Stomach smooth muscle (tissue), 2 donors: ENCODE measurements around the gene APOL2.
"Not testable (repeated sequence)": the region's sequence is repeated elsewhere in the genome, so short reads cannot be mapped to it uniquely, and the experiment has no call there.

Source experiments
- H3K27ac ChIP-seq: one replicate; pipeline ENCODE4 v1.7.0; 2013; ENCODE audit warnings: mild to moderate bottlenecking, low read length, inconsistent platforms
- H3K27me3 ChIP-seq, 2 donors: one replicate each; pipeline ENCODE4 v1.7.0; 2013; ENCODE audit warnings: low read length in 2 of 2; ENCODE audit not compliant: insufficient read depth in 2 of 2, control insufficient read depth in 1 of 2
- H3K36me3 ChIP-seq, 2 donors: one replicate each; pipeline ENCODE4 v1.7.0; 2013; ENCODE audit warnings: low read length in 2 of 2; ENCODE audit not compliant: control insufficient read depth in 2 of 2, insufficient read depth in 2 of 2
- H3K4me1 ChIP-seq: one replicate; pipeline ENCODE4 v1.7.0; 2013; ENCODE audit warnings: low read length; ENCODE audit not compliant: control insufficient read depth, insufficient read depth
- H3K4me3 ChIP-seq, 2 donors: one replicate each; pipeline ENCODE4 v1.7.0; 2013; ENCODE audit warnings: low read length in 2 of 2
- H3K9ac ChIP-seq, 2 donors: one replicate each; pipeline ENCODE4 v1.7.0; 2013; ENCODE audit warnings: low read length in 2 of 2, mild to moderate bottlenecking in 1 of 2
- H3K9me3 ChIP-seq, 2 donors: one replicate each; pipeline ENCODE4 v1.7.0; 2013; ENCODE audit warnings: low read length in 2 of 2; ENCODE audit not compliant: control insufficient read depth in 2 of 2
- donor health status: healthy.
- donor health status: Pancreatic carcinoma.

Gene APOL2

DNA sequence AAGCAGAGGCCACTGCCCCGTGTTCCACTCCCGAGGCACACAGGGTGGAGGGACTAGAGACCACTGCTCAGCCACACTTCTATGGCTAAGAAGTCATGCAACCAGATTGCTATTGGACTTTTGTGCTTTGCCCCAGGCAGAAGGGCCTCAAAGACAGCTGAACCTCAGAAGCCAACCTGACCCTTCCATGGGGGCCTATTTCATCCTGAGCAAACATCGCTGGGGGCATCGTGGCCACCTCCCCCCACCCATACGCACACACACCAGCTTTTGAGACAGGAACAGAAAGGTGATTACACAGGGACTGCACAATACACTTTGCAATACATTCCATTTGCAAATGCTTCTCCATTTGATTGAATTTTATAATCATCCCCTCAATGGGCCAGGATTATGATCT lies 33.8 kb downstream of the APOL2 start:
- H3K4me3 ChIP-seq, H3K27me3 ChIP-seq, H3K36me3 ChIP-seq, H3K9me3 ChIP-seq, H3K4me1 ChIP-seq, H3K27ac ChIP-seq, H3K9ac ChIP-seq: not testable (repeated sequence)

DNA sequence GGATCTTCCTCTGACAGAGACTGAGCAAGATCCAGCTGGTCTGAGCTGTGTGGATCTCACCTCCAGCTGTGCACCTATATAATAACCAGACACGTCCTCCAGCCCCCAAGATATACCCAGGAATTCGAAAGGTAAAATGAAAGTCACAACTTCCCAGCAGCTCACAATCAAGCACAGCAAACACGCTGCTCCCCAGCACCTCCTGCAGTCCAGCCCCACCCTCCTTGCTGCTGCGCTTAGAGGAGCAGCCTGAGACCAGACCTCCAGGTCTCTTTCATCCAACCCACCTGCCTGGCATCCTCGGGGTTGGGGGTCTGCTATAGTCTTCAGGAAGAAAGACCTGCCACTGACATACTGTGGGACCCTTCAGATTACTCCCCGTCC lies 34.7 kb downstream of the APOL2 start:
- H3K36me3 ChIP-seq, result no peaks in the 10 kb centered on the region
- no peaks in the 10 kb centered on the region for H3K9me3 ChIP-seq
- H3K27me3 ChIP-seq, result no peaks in the 10 kb centered on the region
- no peak overlapping the region for H3K4me3 ChIP-seq
- no peak overlapping the region for H3K27ac ChIP-seq
- peaks cover 14% of the 10 kb centered on the region for H3K4me1 ChIP-seq
- H3K9ac ChIP-seq, result no peak overlapping the region

DNA sequence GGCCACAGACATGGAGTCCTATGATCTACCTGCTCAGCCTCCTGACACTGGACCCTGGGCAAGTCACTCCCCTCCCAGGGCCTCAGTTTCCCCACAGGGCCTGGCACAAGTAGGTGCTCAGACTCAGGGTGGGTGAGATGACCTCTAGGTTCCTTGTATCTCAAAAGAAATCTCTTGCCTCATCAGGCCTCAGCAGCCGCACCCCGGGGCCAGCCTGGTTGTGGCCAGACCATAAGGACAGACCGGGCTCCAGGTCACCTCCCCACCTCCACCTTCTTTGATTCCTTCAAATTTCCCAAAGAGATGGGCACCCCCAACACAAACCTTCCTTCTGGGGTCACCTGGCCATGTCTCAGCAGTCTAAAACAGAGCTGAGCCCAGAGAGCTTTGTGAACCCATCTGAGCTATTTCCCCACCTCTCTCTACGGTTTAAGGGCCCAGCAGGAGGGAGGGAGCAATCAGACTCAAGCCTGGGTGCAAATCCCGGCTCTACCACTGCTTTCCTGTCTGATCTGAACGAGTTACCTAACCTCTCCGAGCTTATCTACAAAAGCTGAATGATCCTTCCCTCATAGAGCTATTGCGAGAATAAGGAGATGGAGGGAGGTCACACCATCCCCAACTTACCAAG lies 35.2 kb downstream of the APOL2 start:
- Histone ChIP-seq H3K27ac (no peak overlapping the region), H3K9me3 (no peaks in the 10 kb centered on the region), H3K27me3 (no peaks in the 10 kb centered on the region), H3K36me3 (no peaks in the 10 kb centered on the region), H3K9ac (no peak overlapping the region), H3K4me1 (peaks cover 15% of the 10 kb centered on the region), H3K4me3 (no peak overlapping the region)

DNA sequence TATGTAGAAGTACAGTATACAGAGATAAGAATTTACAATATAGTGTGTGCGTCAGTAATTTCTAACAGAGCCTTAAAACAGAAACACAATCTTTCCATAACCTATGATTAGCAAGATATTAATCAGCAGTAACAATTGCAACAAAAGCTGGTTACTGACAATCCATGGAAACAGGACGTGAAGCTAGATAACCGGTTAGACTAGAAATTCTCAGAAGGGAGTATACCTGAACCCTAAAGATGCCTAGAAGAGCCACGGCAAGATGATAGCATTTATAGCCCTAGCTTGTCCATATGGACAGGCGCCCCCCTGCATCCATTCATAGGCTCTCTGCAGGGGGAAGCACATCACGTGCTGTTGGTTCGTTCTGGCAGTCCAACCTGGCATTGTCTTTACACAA lies 35.9 kb downstream of the APOL2 start:
- H3K36me3 ChIP-seq, H3K9ac ChIP-seq, H3K9me3 ChIP-seq, H3K4me3 ChIP-seq, H3K27ac ChIP-seq, H3K27me3 ChIP-seq: not testable (repeated sequence)
- peaks cover 17% of the 10 kb centered on the region for H3K4me1 ChIP-seq

DNA sequence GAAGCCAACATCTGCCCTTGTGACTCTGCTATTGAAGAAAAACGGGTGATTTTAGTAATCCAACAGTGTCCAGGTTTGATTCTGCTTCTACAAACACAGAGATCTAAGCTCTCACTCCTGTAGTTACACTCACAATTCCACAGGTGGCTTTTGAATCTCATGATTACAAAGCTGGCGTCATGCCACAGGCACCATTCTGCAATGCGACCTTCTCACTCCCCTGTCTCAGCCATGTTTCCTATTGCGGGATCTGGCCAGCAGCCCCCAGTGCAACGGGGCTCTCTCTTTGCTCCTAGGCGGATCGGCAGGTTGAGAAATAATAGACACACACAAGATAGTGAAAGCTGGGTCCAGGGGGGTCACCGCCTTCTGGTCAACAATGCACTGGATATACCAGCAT lies 36.4 kb downstream of the APOL2 start:
- H3K9ac ChIP-seq, H3K36me3 ChIP-seq, H3K27ac ChIP-seq, H3K4me3 ChIP-seq, H3K27me3 ChIP-seq, H3K9me3 ChIP-seq: not testable (repeated sequence)
- peaks cover 18% of the 10 kb centered on the region for H3K4me1 ChIP-seq

DNA sequence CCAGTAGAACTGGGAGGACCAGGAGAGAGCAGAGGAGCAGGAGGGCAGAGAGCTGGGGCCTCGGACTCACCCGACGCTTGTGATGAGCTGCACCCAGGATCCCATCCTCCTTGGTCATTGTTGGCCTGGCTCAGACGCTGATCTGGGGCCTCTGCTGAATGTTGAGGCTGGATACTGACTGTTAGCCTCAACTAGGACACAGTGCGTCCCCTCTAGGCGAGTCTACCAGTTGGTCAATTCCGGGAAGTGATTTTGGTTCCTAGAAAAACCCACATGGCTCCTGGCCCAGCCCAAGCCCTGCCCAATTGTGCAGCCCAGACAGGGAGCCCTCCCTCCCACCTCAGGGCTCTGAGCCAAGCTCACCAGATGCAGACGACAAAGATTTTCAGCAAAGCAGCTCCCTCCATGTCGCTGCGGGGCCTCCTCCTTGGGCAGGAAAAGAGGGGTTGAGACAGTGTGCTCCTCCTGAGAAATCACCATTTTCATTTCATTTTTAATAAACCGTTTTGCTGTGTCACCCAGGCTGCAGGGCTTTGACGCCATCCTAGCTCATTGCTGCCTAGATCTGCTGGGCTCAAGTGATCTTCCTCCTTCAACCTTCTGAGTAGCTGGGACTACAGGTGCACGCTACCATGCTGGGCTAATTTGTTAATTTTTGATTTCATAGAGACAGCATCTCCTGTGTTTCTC lies 37.6 kb downstream of the APOL2 start, which contains the start of gene APOL4:
TSS of gene APOL4 (minus strand) at position 180 of the 690 bp plus-strand sequence. CDS start at position 105, 75 bp downstream.
- Histone ChIP-seq H3K4me3 (peak within 1 kb of the TSS; percentile 8 to 64), H3K9me3 (no peaks in the 10 kb centered on the region), H3K4me1 (peaks cover 25% of the 10 kb centered on the region), H3K36me3 (no peaks in the 10 kb centered on the region), H3K9ac (no peak within 1 kb of the TSS), H3K27ac (peak within 1 kb of the TSS; percentile 49), H3K27me3 (no peaks in the 10 kb centered on the region)

DNA sequence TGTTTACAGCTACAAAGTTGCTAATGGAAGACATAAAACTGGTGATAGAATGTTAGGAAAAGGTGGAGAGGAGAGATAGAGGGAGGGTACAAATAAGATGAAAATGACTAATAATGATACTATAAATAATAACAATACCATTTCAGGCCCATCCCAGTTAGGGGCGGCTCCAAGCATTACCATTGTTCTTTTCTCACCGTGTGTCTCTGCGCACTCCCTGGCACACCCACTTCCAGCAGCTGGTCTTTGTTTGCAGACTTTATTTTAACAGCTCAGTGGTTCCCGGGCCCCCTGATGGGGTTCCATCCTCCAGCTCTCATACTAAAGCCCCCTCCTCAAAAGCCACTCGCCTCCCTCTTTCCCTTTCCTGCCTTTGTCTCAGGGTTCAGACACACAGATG lies 38.3 kb downstream of the APOL2 start:
- not testable (repeated sequence) for H3K9ac ChIP-seq, H3K27me3 ChIP-seq, H3K9me3 ChIP-seq, H3K36me3 ChIP-seq
- Histone ChIP-seq H3K4me1 (peaks cover 26% of the 10 kb centered on the region), H3K27ac (peak overlapping the region; percentile 49), H3K4me3 (peak overlapping the region in 1 of 2 donors; percentile 64)

DNA sequence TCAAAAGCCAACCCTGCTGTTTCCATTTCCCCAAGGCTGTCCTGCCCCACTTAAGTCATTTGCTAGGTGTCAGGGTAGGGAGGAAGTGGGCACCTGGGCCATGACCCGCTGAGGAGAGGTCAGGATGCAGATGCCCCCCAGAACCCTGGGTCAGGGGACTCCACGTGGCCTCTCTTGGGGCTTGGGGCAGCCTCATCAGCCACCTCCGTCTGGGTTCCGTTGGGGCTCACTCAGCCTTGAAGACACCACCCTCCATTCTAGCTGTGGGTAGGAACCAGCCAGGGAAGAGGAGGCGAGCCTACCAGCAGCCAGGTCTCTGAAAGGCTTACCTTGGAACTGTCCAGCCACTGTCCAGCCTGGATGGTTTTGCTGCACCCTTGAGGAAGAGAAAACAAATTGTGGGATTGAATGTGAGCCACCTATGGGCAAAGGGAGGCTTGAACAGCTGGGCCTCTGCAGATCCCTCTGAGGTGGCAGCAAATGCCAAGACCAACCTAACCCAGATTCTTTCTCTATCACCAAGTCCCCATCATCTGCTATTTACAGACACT lies 40.3 kb downstream of the APOL2 start:
- Histone ChIP-seq H3K4me3 (no peak overlapping the region), H3K36me3 (no peaks in the 10 kb centered on the region), H3K27me3 (no peaks in the 10 kb centered on the region), H3K27ac (peak overlapping the region; percentile 18), H3K4me1 (peaks cover 34% of the 10 kb centered on the region), H3K9me3 (no peaks in the 10 kb centered on the region), H3K9ac (no peak overlapping the region)

DNA sequence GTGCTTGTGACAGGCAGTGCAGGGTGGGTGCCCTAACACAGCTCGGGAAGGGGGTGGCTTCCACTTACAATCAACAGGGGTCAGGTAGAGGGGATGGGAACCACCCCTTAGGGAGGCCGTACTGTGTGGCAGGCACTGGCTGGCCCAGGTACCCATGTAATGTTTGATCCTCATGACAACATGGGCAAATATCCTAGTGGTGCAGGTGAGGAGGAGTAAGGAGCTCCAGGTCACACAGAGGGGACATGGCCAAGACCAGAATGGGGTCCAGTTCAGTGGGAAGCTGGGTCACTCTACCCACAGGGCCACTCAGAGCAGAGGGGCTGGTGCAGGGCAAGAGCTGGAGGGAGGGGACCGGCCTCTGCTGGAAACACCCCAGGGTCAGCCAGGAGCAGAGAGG lies 40.8 kb downstream of the APOL2 start:
- no peak overlapping the region for H3K4me3 ChIP-seq
- no peaks in the 10 kb centered on the region for H3K36me3 ChIP-seq
- H3K9me3 ChIP-seq, result no peaks in the 10 kb centered on the region
- no peak overlapping the region for H3K9ac ChIP-seq
- peak overlapping the region; percentile 18 for H3K27ac ChIP-seq
- H3K27me3 ChIP-seq, result no peaks in the 10 kb centered on the region
- peaks cover 34% of the 10 kb centered on the region for H3K4me1 ChIP-seq

DNA sequence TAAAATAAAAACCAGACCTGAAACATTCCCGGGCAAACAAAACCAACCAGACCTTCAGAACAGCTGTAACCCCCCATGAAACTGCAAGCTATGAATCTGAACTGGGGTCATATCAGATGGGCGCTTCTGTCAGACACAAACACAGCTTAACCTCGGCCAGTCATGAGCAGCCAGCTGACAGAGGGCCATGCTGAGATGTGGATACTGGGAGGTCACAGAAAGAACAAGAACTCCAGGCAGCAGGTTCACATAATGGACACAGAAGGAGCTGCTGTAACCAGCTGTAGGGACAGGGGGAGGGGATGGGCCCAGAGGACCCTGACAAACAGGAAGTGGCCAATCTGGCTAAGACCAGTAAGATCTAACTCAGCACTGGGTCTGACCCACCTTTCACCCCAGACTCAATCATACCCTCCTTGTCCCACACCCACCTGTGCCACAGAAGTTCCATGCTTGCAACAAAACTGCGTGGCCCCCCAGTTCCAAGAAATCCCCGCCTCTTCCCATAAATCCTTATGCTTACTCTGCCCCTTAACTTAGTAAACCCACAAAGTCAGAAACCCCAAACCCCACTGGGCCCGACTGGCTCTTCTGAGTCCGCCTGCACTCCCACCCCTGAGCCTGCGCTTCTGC lies 41.7 kb downstream of the APOL2 start:
- H3K27ac ChIP-seq, result peak overlapping the region; percentile 46
- peaks cover 34% of the 10 kb centered on the region for H3K4me1 ChIP-seq
- H3K4me3 ChIP-seq, result no peak overlapping the region
- no peaks in the 10 kb centered on the region for H3K36me3 ChIP-seq
- no peaks in the 10 kb centered on the region for H3K9me3 ChIP-seq
- H3K9ac ChIP-seq, result peak overlapping the region in 1 of 2 donors; percentile 16
- H3K27me3 ChIP-seq, result no peaks in the 10 kb centered on the region

DNA sequence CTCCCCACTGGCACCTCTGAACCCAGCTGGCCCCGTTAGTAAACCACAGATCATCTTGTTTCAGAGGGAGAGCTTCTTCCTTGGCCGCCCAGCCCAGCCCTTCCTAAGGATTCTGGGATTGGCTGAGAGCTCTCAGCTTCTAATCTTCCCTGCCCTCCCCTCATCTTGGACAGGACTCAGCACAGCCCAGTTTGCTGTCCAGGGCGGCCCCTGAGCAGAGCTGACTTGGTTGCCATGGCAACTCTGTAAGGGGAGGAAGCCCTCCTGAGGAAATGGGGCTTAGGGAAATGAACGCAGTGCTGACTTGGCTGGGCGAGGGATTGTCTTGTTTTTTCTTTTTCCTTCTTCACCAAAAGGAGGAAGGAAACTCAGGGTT lies 42.3 kb downstream of the APOL2 start:
- Histone ChIP-seq H3K9me3 (no peaks in the 10 kb centered on the region), H3K27me3 (no peaks in the 10 kb centered on the region), H3K27ac (peak overlapping the region; percentile 46), H3K4me3 (no peak overlapping the region), H3K4me1 (peaks cover 32% of the 10 kb centered on the region), H3K9ac (no peak overlapping the region), H3K36me3 (no peaks in the 10 kb centered on the region)
